Neural progenitor cell (in vitro differentiated cells): ENCODE measurements around the gene IYD. TPM values are rescaled to one million over a fixed set of nuclear protein-coding genes. Genes with fewer than 3 reads are reported as not detected.

Experiments used
- DNase-seq: peaks from one replicate; pipeline ENCODE4 v3.0.0-alpha.2; 2016; ENCODE audit warnings: low spot score
- H2AFZ ChIP-seq: fragments of 200-600 bp; sonication (generic); replicated peaks from 2 replicates; pipeline ENCODE4 v1.6.1; 2016; ENCODE audit warnings: antibody characterized with exemption
- H3F3A ChIP-seq: fragments of 200-600 bp; sonication (generic); 2 replicates; pipeline ENCODE4 v1.6.1; 2016; ENCODE audit warnings: antibody characterized with exemption, low read depth
- H3K27ac ChIP-seq: fragments of 200-600 bp; sonication (generic); 2 replicates; pipeline ENCODE4 v1.5.1; 2016; ENCODE audit warnings: mild to moderate bottlenecking
- H3K27me3 ChIP-seq: fragments of 200-600 bp; sonication (generic); 2 replicates; pipeline ENCODE4 v1.6.1; 2016; ENCODE audit warnings: mild to moderate bottlenecking, moderate library complexity
- H3K36me3 ChIP-seq: fragments of 200-600 bp; sonication (generic); 2 replicates; pipeline ENCODE4 v1.5.1; 2016
- H3K4me1 ChIP-seq: fragments of 200-600 bp; sonication (generic); 2 replicates; pipeline ENCODE4 v1.6.1; 2016; ENCODE audit warnings: mixed run types
- H3K4me2 ChIP-seq: fragments of 200-600 bp; sonication (generic); 2 replicates; pipeline ENCODE4 v1.6.1; 2016
- H3K4me3 ChIP-seq: fragments of 200-600 bp; sonication (generic); 2 replicates; pipeline ENCODE4 v1.5.1; 2016
- H3K79me2 ChIP-seq: fragments of 200-600 bp; sonication (generic); 2 replicates; pipeline ENCODE4 v1.6.1; 2016; ENCODE audit warnings: low read depth
- H3K9ac ChIP-seq: fragments of 200-600 bp; sonication (generic); 2 replicates; pipeline ENCODE4 v1.6.1; 2016
- H3K9me3 ChIP-seq: fragments of 200-600 bp; sonication (generic); 2 replicates; pipeline ENCODE4 v1.5.1; 2016; ENCODE audit warnings: low read depth
- H4K20me1 ChIP-seq: fragments of 200-600 bp; sonication (generic); 2 replicates; pipeline ENCODE4 v1.6.1; 2016; ENCODE audit warnings: low read depth
- H3K27ac Mint-ChIP-seq: 3 replicates; pipeline ENCODE4 v1.8.0; 2021; ENCODE audit warnings: mixed read lengths
- H3K27me3 Mint-ChIP-seq: 2 replicates; pipeline ENCODE4 v1.8.0; 2022; ENCODE audit warnings: low read depth, mild to moderate bottlenecking, inconsistent platforms, moderate library complexity, mixed read lengths; ENCODE audit not compliant: insufficient read depth
- H3K36me3 Mint-ChIP-seq: 3 replicates; pipeline ENCODE4 v1.8.0; 2021; ENCODE audit warnings: mixed read lengths
- H3K4me1 Mint-ChIP-seq: 3 replicates; pipeline ENCODE4 v1.8.0; 2021; ENCODE audit warnings: mixed read lengths
- H3K4me3 Mint-ChIP-seq: 3 replicates; pipeline ENCODE4 v1.8.0; 2021; ENCODE audit warnings: mild to moderate bottlenecking, moderate library complexity, mixed read lengths
- H3K9me3 Mint-ChIP-seq: 3 replicates; pipeline ENCODE4 v1.8.0; 2020; ENCODE audit warnings: mixed read lengths
- EZH2 ChIP-seq: fragments of 200-600 bp; sonication (generic); IDR thresholded peaks from 2 replicates; pipeline ENCODE4 v1.6.1; 2017; ENCODE audit warnings: antibody characterized with exemption, mild to moderate bottlenecking, moderate library complexity
- EZH2phosphoT487 ChIP-seq: fragments of 200-600 bp; sonication (generic); IDR thresholded peaks from 2 replicates; pipeline ENCODE4 v1.6.1; 2017; ENCODE audit warnings: antibody characterized with exemption
- total RNA-seq: library from RNA; depleted of rRNA; stranded (reverse); fragments of >200 nt; gene quantifications from 2 replicates; pipeline ENCODE4 v1.2.3, GENCODE V29; 2015; ENCODE audit warnings: low replicate concordance
- TF ChIP-seq, protein P1 (sequence below): fragments of 200-600 bp; sonication (generic); IDR thresholded peaks from 2 replicates; pipeline ENCODE4 v1.5.1; 2017; ENCODE audit warnings: antibody characterized with exemption, mild to moderate bottlenecking

IYD gene
- total RNA-seq, 1 donor from 2014 or later: not detected

DNA sequence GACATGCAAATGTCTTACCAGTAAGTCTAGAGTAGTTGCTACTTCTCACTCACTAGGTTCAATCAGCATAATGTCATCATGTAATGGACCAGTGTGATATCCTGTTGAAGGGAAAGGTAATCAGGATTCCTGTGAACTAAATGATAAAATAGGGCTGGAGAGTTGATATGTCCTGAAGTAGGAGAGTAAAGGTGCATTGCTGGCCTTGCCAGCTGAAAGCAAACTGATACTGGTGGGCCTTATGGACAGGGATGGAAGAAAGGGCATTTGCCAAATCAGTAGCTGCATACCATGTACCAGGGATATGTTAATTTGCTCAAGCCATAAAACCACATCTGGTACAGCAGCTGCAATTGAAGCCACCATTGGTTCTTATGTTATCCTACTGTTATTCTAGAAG lies 37.5 kb upstream of the IYD start:
- no peak for DNase-seq
- Mint-ChIP-seq H3K4me3 (no peak overlapping the region), H3K9me3 (no peaks in the 10 kb centered on the region), H3K36me3 (no peaks in the 10 kb centered on the region), H3K27ac (no peak overlapping the region), H3K27me3 (peaks cover 5% of the 10 kb centered on the region), H3K4me1 (peaks cover 8% of the 10 kb centered on the region)
- no peaks in the 10 kb centered on the region for H3K79me2 ChIP-seq
- no peak overlapping the region for H3K4me2 ChIP-seq
- H3K4me3 ChIP-seq: no peak overlapping the region
- H4K20me1 ChIP-seq: no peaks in the 10 kb centered on the region
- H3K27ac ChIP-seq: no peak overlapping the region
- no peaks in the 10 kb centered on the region for H3K27me3 ChIP-seq
- H2AFZ ChIP-seq: no peak overlapping the region
- H3K9ac ChIP-seq: no peak overlapping the region
- peaks cover 5% of the 10 kb centered on the region for H3K4me1 ChIP-seq
- H3F3A ChIP-seq: no peaks in the 10 kb centered on the region
- H3K36me3 ChIP-seq: no peaks in the 10 kb centered on the region
- H3K9me3 ChIP-seq: no peaks in the 10 kb centered on the region
- TF ChIP-seq EZH2 (no peak), EZH2phosphoT487 (no peak)
- TF ChIP-seq, protein P1, sequence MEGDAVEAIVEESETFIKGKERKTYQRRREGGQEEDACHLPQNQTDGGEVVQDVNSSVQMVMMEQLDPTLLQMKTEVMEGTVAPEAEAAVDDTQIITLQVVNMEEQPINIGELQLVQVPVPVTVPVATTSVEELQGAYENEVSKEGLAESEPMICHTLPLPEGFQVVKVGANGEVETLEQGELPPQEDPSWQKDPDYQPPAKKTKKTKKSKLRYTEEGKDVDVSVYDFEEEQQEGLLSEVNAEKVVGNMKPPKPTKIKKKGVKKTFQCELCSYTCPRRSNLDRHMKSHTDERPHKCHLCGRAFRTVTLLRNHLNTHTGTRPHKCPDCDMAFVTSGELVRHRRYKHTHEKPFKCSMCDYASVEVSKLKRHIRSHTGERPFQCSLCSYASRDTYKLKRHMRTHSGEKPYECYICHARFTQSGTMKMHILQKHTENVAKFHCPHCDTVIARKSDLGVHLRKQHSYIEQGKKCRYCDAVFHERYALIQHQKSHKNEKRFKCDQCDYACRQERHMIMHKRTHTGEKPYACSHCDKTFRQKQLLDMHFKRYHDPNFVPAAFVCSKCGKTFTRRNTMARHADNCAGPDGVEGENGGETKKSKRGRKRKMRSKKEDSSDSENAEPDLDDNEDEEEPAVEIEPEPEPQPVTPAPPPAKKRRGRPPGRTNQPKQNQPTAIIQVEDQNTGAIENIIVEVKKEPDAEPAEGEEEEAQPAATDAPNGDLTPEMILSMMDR: no peak

DNA sequence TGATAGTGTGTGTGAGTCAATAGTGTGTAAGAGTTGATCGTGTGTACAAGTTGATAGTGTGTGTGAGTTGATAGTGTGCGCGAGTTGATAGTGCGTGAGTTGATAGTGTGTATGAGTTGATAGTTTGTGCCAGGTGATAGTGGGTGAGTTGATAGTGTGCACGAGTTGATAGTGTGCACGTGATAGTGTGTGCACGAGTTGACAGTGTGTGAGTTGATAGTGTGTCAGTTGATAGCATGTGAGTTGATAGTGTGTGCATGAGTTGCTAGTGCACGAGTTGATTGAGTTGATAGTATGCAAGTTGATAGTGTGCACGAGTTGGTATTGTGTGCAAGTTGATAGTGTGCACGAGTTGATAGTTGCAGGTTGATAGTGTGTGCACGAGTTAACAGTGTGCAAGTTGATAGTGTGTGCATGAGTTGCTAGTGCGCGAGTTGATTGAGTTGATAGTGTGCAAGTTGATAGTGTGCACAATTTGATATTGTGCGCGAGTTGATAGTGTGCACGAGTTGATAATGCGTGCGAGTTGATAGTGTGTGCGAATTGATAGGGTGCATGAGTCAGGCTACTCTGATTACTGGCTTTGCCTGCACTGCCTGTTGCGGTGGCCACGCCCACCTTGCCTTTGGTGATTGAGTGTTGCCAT lies 35.8 kb upstream of the IYD start:
- H3K4me1 ChIP-seq: no peaks in the 10 kb centered on the region
- H3K4me3 Mint-ChIP-seq: no peak overlapping the region
- H3K9ac ChIP-seq: no peak overlapping the region
- DNase-seq: no peak
- no peak overlapping the region for H3K27ac Mint-ChIP-seq
- no peaks in the 10 kb centered on the region for H3K36me3 ChIP-seq
- H3K9me3 ChIP-seq: no peaks in the 10 kb centered on the region
- no peaks in the 10 kb centered on the region for H3K79me2 ChIP-seq
- no peaks in the 10 kb centered on the region for H3F3A ChIP-seq
- no peak overlapping the region for H2AFZ ChIP-seq
- peaks cover 7% of the 10 kb centered on the region for H3K27me3 Mint-ChIP-seq
- peaks cover 3% of the 10 kb centered on the region for H3K4me1 Mint-ChIP-seq
- no peak overlapping the region for H3K27ac ChIP-seq
- TF ChIP-seq EZH2: no peak
- TF ChIP-seq, protein P1: no peak
- TF ChIP-seq EZH2phosphoT487: no peak
- no peaks in the 10 kb centered on the region for H3K9me3 Mint-ChIP-seq
- H4K20me1 ChIP-seq: no peaks in the 10 kb centered on the region
- H3K36me3 Mint-ChIP-seq: no peaks in the 10 kb centered on the region
- H3K27me3 ChIP-seq: no peaks in the 10 kb centered on the region
- no peak overlapping the region for H3K4me3 ChIP-seq
- H3K4me2 ChIP-seq: no peak overlapping the region

DNA sequence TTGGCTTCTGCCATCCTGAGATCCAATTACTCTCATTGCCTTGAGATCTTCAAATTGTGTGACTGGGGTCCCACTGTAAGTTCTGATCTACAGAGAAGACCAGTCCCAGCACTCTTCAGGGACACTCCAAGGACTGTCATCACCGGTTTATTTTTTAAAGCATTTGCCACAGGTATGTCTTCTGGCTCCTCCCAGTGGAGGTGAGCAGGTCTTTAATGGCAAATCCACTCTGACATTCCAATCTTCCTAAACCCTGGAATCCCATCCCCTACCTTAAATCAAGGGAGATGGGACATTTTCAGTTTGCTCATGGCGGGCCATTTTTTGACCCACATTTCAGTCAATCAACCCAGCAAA lies 35.2 kb upstream of the IYD start:
- DNase-seq: no peak
- Mint-ChIP-seq H3K27ac (no peak overlapping the region), H3K9me3 (no peaks in the 10 kb centered on the region), H3K36me3 (no peaks in the 10 kb centered on the region), H3K27me3 (peaks cover 7% of the 10 kb centered on the region), H3K4me1 (peaks cover 3% of the 10 kb centered on the region), H3K4me3 (no peak overlapping the region)
- Histone ChIP-seq H3F3A (no peaks in the 10 kb centered on the region), H3K27ac (no peak overlapping the region), H2AFZ (no peak overlapping the region), H3K9me3 (no peaks in the 10 kb centered on the region), H3K27me3 (no peaks in the 10 kb centered on the region), H3K4me1 (no peaks in the 10 kb centered on the region), H3K4me3 (no peak overlapping the region), H3K79me2 (no peaks in the 10 kb centered on the region), H3K36me3 (no peaks in the 10 kb centered on the region), H4K20me1 (no peaks in the 10 kb centered on the region), H3K9ac (no peak overlapping the region), H3K4me2 (no peak overlapping the region)
- TF ChIP-seq EZH2phosphoT487: no peak
- no peak for TF ChIP-seq EZH2
- TF ChIP-seq, protein P1: no peak
